Fibroblast of pulmonary artery (primary cell): ENCODE measurements around the gene MRPL17.

ENCODE experiments used
- DNase-seq: peaks from one replicate; pipeline ENCODE4 v3.0.0-alpha.2; 2010; ENCODE audit warnings: low read depth
- H3K4me3 ChIP-seq: replicated peaks from 2 replicates; pipeline ENCODE4 v1.5.1; 2011; ENCODE audit warnings: low read depth, mild to moderate bottlenecking, control low read depth, low read length, moderate library complexity
- TF ChIP-seq, protein P1 (sequence below): IDR thresholded peaks from 2 replicates; pipeline ENCODE4 v1.5.1; 2011; ENCODE audit warnings: mild to moderate bottlenecking, control low read depth, low read length, inconsistent platforms; ENCODE audit errors: missing control alignments

The MRPL17 gene

DNA sequence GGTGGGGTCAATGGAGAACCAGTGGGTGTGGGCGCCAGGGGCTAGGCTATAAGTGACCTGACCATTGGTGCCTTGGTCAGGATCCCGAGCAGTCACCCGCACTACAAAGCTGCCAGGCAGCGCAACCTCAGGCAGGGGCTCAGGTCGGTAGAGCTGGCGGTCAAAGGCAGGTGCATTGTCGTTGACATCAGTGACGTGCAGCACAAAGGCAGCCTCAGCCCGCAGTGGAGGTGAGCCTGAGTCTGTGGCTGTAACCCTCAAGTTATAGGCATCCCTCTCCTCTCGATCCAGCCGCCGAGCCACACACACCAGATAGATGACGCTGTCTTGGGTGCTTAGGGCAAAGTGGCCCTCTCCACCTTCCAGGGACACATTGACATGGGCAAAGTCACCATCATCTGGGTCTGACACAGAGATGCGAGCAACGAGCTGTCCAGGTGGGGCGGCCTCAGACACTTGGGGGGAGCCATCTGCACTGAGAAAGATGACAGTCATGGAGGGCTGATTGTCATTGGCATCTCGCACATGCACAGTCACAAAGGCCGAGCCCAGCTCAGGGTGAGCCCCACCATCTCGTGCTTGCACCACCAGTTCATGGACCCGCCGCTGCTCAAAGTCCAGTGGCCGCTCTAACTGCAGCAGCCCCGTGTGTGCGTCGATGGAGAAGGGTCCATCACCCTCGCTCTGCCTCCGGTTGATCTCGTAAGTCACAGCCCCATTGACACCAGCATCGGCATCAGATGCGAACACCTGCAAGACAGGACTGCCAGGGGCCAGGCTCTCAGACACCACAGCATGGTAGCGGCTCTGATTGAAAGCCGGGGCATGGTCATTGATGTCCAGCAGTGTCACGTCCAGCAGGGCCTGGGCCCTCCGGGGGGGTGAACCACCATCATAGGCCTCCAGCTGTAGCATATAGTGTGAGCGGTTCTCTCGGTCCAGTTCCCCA, 42.8 kb downstream of the MRPL17 start:
- TF ChIP-seq, protein P1, sequence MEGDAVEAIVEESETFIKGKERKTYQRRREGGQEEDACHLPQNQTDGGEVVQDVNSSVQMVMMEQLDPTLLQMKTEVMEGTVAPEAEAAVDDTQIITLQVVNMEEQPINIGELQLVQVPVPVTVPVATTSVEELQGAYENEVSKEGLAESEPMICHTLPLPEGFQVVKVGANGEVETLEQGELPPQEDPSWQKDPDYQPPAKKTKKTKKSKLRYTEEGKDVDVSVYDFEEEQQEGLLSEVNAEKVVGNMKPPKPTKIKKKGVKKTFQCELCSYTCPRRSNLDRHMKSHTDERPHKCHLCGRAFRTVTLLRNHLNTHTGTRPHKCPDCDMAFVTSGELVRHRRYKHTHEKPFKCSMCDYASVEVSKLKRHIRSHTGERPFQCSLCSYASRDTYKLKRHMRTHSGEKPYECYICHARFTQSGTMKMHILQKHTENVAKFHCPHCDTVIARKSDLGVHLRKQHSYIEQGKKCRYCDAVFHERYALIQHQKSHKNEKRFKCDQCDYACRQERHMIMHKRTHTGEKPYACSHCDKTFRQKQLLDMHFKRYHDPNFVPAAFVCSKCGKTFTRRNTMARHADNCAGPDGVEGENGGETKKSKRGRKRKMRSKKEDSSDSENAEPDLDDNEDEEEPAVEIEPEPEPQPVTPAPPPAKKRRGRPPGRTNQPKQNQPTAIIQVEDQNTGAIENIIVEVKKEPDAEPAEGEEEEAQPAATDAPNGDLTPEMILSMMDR, result no peak
- no peak for DNase-seq
- H3K4me3 ChIP-seq, result no peak overlapping the region

DNA sequence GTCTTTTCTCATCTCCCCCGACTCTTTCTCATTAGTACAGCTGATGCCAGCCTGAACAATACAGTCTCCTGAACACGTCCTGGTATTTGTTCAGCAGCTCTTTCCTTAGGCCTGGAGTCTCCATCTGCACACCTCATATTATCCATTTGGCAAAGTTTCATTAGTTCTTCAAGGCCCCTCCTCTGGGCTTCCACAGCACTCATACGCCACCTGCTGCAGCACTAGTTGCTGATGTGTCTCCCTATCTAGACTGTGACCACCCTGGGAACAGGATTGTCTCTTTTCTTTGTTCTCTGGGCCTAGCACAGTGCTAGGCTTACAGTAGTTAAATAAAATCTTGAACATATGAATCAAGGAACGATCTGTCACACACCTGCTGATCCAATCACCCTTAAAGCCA, 44.7 kb downstream of the MRPL17 start:
- DNase-seq, result no peak
- H3K4me3 ChIP-seq, result no peak overlapping the region
- TF ChIP-seq, protein P1, result no peak

- TF ChIP-seq, protein P1, result no peak
- peak; percentile 42 for DNase-seq
- H3K4me3 ChIP-seq, result no peak overlapping the region
Measured at GRCh38 chr11:6637871-6638270, 45.3 kb downstream of the MRPL17 start.

DNA sequence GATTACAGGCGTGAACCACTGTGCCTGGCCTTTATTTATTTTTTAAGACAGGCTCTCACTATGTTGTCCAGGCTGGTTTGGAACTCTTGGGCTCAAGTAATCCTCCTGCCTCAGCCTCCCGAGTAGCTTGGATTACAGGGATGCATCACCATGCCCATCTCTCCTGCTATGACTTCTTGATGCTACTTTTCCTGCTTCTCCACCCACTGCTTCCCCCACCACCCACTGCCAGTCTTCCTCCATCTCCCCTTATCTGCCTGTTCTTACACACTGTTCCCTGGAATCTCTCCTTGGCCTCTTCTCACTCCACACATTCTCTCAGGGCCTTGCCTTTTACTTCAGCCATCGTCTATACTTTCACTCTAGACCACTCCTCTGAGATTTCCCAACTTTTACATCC, 46.7 kb downstream of the MRPL17 start:
- no peak for DNase-seq
- TF ChIP-seq, protein P1, result no peak

DNA sequence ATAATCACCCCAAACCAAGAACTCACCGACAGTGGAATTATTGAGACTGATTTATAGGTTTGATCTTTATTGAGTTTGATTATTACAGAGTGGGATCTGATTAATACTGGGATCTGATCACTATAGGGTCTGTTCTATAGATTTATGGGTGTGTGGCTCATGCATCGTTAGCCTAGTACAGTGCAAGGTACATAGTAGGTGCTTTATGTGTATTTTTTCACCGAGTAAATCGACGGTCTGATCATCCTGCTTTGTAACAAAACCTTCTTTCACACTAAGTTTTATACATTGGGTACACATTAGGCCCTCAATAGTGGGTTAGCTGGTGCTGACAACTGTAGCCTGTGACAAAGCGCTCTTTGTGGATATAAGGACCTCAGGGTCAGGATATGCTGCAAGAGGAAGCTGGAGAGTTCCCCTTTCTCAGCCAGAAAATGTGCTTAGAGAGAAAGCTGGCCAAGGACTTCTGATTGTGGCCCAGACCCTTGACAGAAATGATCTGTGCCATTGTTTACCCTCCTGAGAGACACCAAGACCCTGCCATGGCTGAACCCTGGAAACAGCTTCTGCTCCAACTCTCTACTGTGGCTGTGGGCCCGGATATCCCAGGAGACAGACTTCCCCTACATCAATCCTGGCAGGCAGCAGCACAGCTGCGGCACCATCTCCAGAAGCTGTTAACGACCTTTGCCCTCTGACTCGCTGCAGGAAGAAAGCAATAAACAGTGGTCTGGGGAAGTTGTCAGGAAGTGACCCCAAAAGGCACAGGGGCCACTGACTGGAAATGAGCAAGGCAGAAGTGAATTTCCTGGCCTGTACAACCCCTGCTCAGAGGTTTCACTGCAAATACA, 47.8 kb downstream of the MRPL17 start:
- TF ChIP-seq, protein P1, result no peak
- DNase-seq, result peak; percentile 67
- H3K4me3 ChIP-seq, result no peak overlapping the region

More for the DNA sequence above, 46.7 kb downstream of the MRPL17 start:
- H3K4me3 ChIP-seq, result no peak overlapping the region

DNA sequence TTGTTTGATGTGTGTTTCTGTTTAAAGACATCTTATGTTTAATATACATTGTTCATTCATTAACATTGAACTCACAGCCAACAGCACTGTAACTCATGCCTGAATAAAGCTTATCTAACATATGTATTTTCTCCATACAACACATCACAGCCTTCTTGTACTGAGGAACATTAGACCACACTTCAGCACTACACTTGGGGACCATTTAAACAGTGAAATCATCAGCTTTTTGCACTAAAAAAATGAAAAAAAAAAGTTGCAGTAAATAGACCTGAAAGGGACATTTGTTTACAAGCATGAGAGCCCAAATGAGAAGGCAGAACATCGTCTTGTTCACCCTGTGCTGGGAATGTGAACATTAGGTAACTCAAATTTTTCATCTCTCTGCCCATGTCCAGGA, 48.6 kb downstream of the MRPL17 start:
- TF ChIP-seq, protein P1, result no peak
- no peak overlapping the region for H3K4me3 ChIP-seq
- DNase-seq, result no peak
